Measurements from ENCODE around the gene PDP2.

Gene PDP2

GRCh38 chr16:66915041-66915440, 34.7 kb downstream of the PDP2 start:
- no peaks in the 10 kb centered on the region for H3K79me2 ChIP-seq (ENCODE audit: insufficient read depth, low read length)
- TF ChIP-seq EZH2 (IDR thresholded peaks at IDR 0.05; ENCODE audit: borderline replicate concordance, low read length) (no peak), CTCF (IDR thresholded peaks at IDR 0.05; ENCODE audit: low read length) (no peak)
- no peak overlapping the region for H3K9ac ChIP-seq (ENCODE audit: low read length)
- no peaks in the 10 kb centered on the region for H3K36me3 ChIP-seq (ENCODE audit: insufficient read depth, low read length)
- H3K9me3 ChIP-seq (ENCODE audit: low read length) = no peaks in the 10 kb centered on the region
- no peak overlapping the region for H2AFZ ChIP-seq (ENCODE audit: low read length)
- no peak overlapping the region for H3K27ac ChIP-seq (ENCODE audit: low read depth, low read length, poor library complexity, severe bottlenecking)
- no peaks in the 10 kb centered on the region for H3K4me1 ChIP-seq (ENCODE audit: insufficient read depth, low read length, severe bottlenecking)
- H3K4me2 ChIP-seq (ENCODE audit: low read length) = no peak overlapping the region
- no peak overlapping the region for H3K4me3 ChIP-seq (ENCODE audit: low read depth, low read length, poor library complexity, severe bottlenecking)
- H3K9me2 ChIP-seq (ENCODE audit: low read depth, low read length) = no peaks in the 10 kb centered on the region
- H3K27me3 ChIP-seq (ENCODE audit: insufficient read depth, low read length) = peaks cover 7% of the 10 kb centered on the region; the same call in 1 of the 2 replicates
- no peaks in the 10 kb centered on the region for H4K20me1 ChIP-seq (ENCODE audit: insufficient read depth, low read length)
- H3F3A ChIP-seq (ENCODE audit: insufficient read depth, low read length) = no peaks in the 10 kb centered on the region

- Histone ChIP-seq H4K20me1 (ENCODE audit: insufficient read depth, low read length) (no peaks in the 10 kb centered on the region), H3K27me3 (ENCODE audit: insufficient read depth, low read length) (peaks cover 7% of the 10 kb centered on the region; the same call in 1 of the 2 replicates), H3K79me2 (ENCODE audit: insufficient read depth, low read length) (no peaks in the 10 kb centered on the region), H3K9ac (ENCODE audit: low read length) (no peak overlapping the region), H3K9me3 (ENCODE audit: low read length) (no peaks in the 10 kb centered on the region), H3K36me3 (ENCODE audit: insufficient read depth, low read length) (no peaks in the 10 kb centered on the region), H3K4me3 (ENCODE audit: low read depth, low read length, poor library complexity, severe bottlenecking) (no peak overlapping the region), H3K9me2 (ENCODE audit: low read depth, low read length) (no peaks in the 10 kb centered on the region), H3F3A (ENCODE audit: insufficient read depth, low read length) (no peaks in the 10 kb centered on the region), H3K4me2 (ENCODE audit: low read length) (no peak overlapping the region), H3K27ac (ENCODE audit: low read depth, low read length, poor library complexity, severe bottlenecking) (no peak overlapping the region), H3K4me1 (ENCODE audit: insufficient read depth, low read length, severe bottlenecking) (no peaks in the 10 kb centered on the region), H2AFZ (ENCODE audit: low read length) (no peak overlapping the region)
- no peak for TF ChIP-seq EZH2 (IDR thresholded peaks at IDR 0.05; ENCODE audit: borderline replicate concordance, low read length)
- no peak for TF ChIP-seq CTCF (IDR thresholded peaks at IDR 0.05; ENCODE audit: low read length)
These were observed 36.2 kb downstream of the PDP2 start for GRCh38 chr16:66916518-66916917.

- no peaks in the 10 kb centered on the region for H3F3A ChIP-seq (ENCODE audit: insufficient read depth, low read length)
- no peak overlapping the region for H3K9ac ChIP-seq (ENCODE audit: low read length)
- TF ChIP-seq CTCF (IDR thresholded peaks at IDR 0.05; ENCODE audit: low read length) = no peak
- TF ChIP-seq EZH2 (IDR thresholded peaks at IDR 0.05; ENCODE audit: borderline replicate concordance, low read length) = no peak
- no peak overlapping the region for H2AFZ ChIP-seq (ENCODE audit: low read length)
- H4K20me1 ChIP-seq (ENCODE audit: insufficient read depth, low read length) = no peaks in the 10 kb centered on the region
- no peak overlapping the region for H3K27ac ChIP-seq (ENCODE audit: low read depth, low read length, poor library complexity, severe bottlenecking)
- H3K27me3 ChIP-seq (ENCODE audit: insufficient read depth, low read length) = peaks cover 11% of the 10 kb centered on the region; the same call in 1 of the 2 replicates
- H3K79me2 ChIP-seq (ENCODE audit: insufficient read depth, low read length) = no peaks in the 10 kb centered on the region
- no peaks in the 10 kb centered on the region for H3K9me2 ChIP-seq (ENCODE audit: low read depth, low read length)
- H3K9me3 ChIP-seq (ENCODE audit: low read length) = no peaks in the 10 kb centered on the region
- H3K4me1 ChIP-seq (ENCODE audit: insufficient read depth, low read length, severe bottlenecking) = no peaks in the 10 kb centered on the region
- no peaks in the 10 kb centered on the region for H3K36me3 ChIP-seq (ENCODE audit: insufficient read depth, low read length)
- no peak overlapping the region for H3K4me2 ChIP-seq (ENCODE audit: low read length)
- H3K4me3 ChIP-seq (ENCODE audit: low read depth, low read length, poor library complexity, severe bottlenecking) = no peak overlapping the region
These were observed 37.4 kb downstream of the PDP2 start for GRCh38 chr16:66917741-66918140.

All from OCI-LY1 (cell line).